ENCODE data around the gene ENHO.
"Not testable (repeated sequence)": the region's sequence is repeated elsewhere in the genome, so short reads cannot be mapped to it uniquely, and the experiment has no call there.

Gene ENHO

GRCh38 chr9:34555002-34555348 lies 32.2 kb upstream of the ENHO start:
- DNase-seq: no peak

GRCh38 chr9:34554211-34555001 lies 31.6 kb upstream of the ENHO start:
- DNase-seq: peak; percentile 89

- DNase-seq: no peak
Observed at GRCh38 chr9:34553511-34554021, 30.8 kb upstream of the ENHO start.

- no peak for DNase-seq
Observed at GRCh38 chr9:34552986-34553385, 30.2 kb upstream of the ENHO start.

- no peak for DNase-seq
Observed at GRCh38 chr9:34552606-34552981, 29.8 kb upstream of the ENHO start.

- no peak for DNase-seq
Observed at GRCh38 chr9:34551751-34552605, 29.2 kb upstream of the ENHO start.

- DNase-seq: no peak
Observed at GRCh38 chr9:34550681-34551270, 28.0 kb upstream of the ENHO start.

GRCh38 chr9:34550016-34550680 lies 27.4 kb upstream of the ENHO start:
- DNase-seq: no peak

GRCh38 chr9:34549407-34549732 lies 26.6 kb upstream of the ENHO start:
- no peak for DNase-seq

- no peak for DNase-seq
Observed at GRCh38 chr9:34547960-34548611, 25.3 kb upstream of the ENHO start.

- peak; percentile 13 for DNase-seq
Observed at GRCh38 chr9:34546834-34547827, 24.3 kb upstream of the ENHO start.

- no peak for DNase-seq
Observed at GRCh38 chr9:34546102-34546833, 23.5 kb upstream of the ENHO start.

GRCh38 chr9:34545497-34545896 lies 22.7 kb upstream of the ENHO start:
- DNase-seq: no peak

- no peak for DNase-seq
Observed at GRCh38 chr9:34544035-34544434, 21.2 kb upstream of the ENHO start.

GRCh38 chr9:34541540-34541939 lies 18.8 kb upstream of the ENHO start:
- no peak for DNase-seq

GRCh38 chr9:34540827-34541226 lies 18.0 kb upstream of the ENHO start:
- DNase-seq: no peak

- no peak for DNase-seq
Observed at GRCh38 chr9:34536685-34537084, 13.9 kb upstream of the ENHO start.

GRCh38 chr9:34532041-34532440 lies 9.3 kb upstream of the ENHO start:
- not testable (repeated sequence) for DNase-seq

- DNase-seq: no peak
Observed at GRCh38 chr9:34526026-34526425, 3.2 kb upstream of the ENHO start.

- DNase-seq: no peak
Observed at GRCh38 chr9:34524349-34524748, 1.6 kb upstream of the ENHO start.
